ENCODE results near the gene PBXIP1. TPM values are rescaled to one million over a fixed set of nuclear protein-coding genes. Genes with fewer than 3 reads are reported as not detected.
"Not testable (repeated sequence)": the region's sequence is repeated elsewhere in the genome, so short reads cannot be mapped to it uniquely, and the experiment has no call there.

The PBXIP1 gene
- total and polyA plus RNA-seq, 2 experiments from 2014 or later = 26.4 to 70.4 TPM

DNA sequence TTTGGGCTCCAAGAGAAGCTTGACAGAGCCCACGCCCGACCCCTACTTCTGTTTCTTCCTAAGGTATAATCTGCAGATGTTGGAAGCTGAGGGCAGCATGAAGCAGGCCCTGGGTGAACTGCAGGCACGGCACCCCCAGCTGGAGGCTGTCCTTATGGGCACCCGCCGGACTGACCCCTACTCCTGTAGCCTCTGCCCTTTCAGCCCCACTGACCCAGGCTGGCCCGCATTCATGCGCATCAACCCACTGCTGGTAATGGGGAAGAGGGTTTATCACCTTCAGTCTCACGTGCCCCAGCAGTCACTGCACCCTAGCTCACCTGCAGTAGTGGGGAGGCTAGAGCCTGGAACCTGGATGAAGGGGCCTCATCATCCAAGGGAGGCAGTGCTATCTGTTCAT, 34.4 kb upstream of the PBXIP1 start:
- Histone ChIP-seq H3K4me1 (ENCODE audit: insufficient read depth) (no peaks in the 10 kb centered on the region), H3K9ac (no peak overlapping the region), H2AFZ (no peak overlapping the region), H3K27ac (no peak overlapping the region), H3K9me2 (ENCODE audit: insufficient read depth) (no peaks in the 10 kb centered on the region), H3K9me3 (ENCODE audit: low read depth) (no peaks in the 10 kb centered on the region), H3K4me3 (no peak overlapping the region), H3K79me2 (ENCODE audit: insufficient read depth) (peaks cover 27% of the 10 kb centered on the region), H3K4me2 (ENCODE audit: unreplicated experiment) (no peak overlapping the region), H3K36me3 (ENCODE audit: low read depth) (0 out of 2 replicates have a peak, but pooled peaks cover 8% of the 10 kb centered on the region), H3F3A (ENCODE audit: insufficient read depth) (no peaks in the 10 kb centered on the region), H4K20me1 (ENCODE audit: insufficient read depth) (no peaks in the 10 kb centered on the region), H3K27me3 (replicated peaks; ENCODE audit: insufficient read depth) (no peaks in the 10 kb centered on the region)
- no peak for TF ChIP-seq EZH2 (IDR thresholded peaks at IDR 0.05; ENCODE audit: insufficient read depth, poor library complexity, severe bottlenecking)
- TF ChIP-seq EZH2phosphoT487 (IDR thresholded peaks at IDR 0.05; ENCODE audit: insufficient read depth, low read depth) = no peak
- DNase-seq = no peak
- WGBS, 2 experiments (ENCODE audit: low coverage in 1 of 2, low lambda C conversion rate in 2 of 2, missing lambda C conversion rate in 2 of 2) = 93 to 96% methylated on average over 8 of the region's 8 CpGs
- in situ Hi-C loops (cut with MboI) = no loop called here

DNA sequence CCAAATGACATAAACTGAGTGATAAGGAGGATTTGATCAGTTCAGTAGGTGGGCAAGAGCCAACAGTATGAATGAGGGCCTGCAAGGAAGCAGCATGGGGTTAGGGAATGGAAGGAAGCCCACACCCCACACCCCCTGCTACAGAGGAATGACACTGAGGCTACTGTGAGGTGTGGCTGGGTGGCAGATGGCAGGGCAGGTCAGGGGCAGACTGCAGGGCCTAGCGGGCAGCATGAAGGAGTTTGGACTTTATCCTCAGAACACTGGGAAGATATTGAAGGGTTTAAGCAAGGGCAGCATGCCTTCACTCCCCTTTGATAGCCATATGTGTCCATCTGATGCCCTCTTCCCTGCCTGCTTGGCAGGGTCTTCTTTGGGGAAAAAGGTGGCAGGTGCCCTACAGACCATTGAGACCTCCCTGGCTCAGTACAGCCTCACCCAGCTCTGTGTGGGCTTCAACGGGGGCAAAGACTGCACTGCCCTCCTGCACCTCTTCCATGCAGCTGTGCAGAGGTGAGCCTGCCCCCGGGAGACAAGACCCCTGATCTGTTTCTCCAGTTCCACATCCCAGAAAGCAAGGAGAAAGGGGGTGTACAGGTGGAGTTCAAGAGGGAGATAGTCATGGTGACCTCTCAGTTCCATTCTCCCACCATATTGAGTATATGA, 33.4 kb upstream of the PBXIP1 start:
- H3F3A ChIP-seq (ENCODE audit: insufficient read depth) = no peaks in the 10 kb centered on the region
- H3K27me3 ChIP-seq (replicated peaks; ENCODE audit: insufficient read depth) = no peaks in the 10 kb centered on the region
- 0 out of 2 replicates have a peak, but pooled peaks cover 8% of the 10 kb centered on the region for H3K36me3 ChIP-seq (ENCODE audit: low read depth)
- no peak overlapping the region for H3K27ac ChIP-seq
- no peaks in the 10 kb centered on the region for H3K9me3 ChIP-seq (ENCODE audit: low read depth)
- no peaks in the 10 kb centered on the region for H3K9me2 ChIP-seq (ENCODE audit: insufficient read depth)
- H3K4me2 ChIP-seq (ENCODE audit: unreplicated experiment) = no peak overlapping the region
- in situ Hi-C loops (cut with MboI) = no loop called here
- H2AFZ ChIP-seq = no peak overlapping the region
- no peak overlapping the region for H3K9ac ChIP-seq
- H3K4me1 ChIP-seq (ENCODE audit: insufficient read depth) = no peaks in the 10 kb centered on the region
- no peak overlapping the region for H3K4me3 ChIP-seq
- no peaks in the 10 kb centered on the region for H4K20me1 ChIP-seq (ENCODE audit: insufficient read depth)
- TF ChIP-seq EZH2 (IDR thresholded peaks at IDR 0.05; ENCODE audit: insufficient read depth, poor library complexity, severe bottlenecking) (no peak), EZH2phosphoT487 (IDR thresholded peaks at IDR 0.05; ENCODE audit: insufficient read depth, low read depth) (no peak)
- WGBS, 2 experiments (ENCODE audit: low coverage in 1 of 2, low lambda C conversion rate in 2 of 2, missing lambda C conversion rate in 2 of 2) = 69 to 75% methylated on average over 3 of the region's 3 CpGs
- DNase-seq = no peak
- peaks cover 37% of the 10 kb centered on the region for H3K79me2 ChIP-seq (ENCODE audit: insufficient read depth)

DNA sequence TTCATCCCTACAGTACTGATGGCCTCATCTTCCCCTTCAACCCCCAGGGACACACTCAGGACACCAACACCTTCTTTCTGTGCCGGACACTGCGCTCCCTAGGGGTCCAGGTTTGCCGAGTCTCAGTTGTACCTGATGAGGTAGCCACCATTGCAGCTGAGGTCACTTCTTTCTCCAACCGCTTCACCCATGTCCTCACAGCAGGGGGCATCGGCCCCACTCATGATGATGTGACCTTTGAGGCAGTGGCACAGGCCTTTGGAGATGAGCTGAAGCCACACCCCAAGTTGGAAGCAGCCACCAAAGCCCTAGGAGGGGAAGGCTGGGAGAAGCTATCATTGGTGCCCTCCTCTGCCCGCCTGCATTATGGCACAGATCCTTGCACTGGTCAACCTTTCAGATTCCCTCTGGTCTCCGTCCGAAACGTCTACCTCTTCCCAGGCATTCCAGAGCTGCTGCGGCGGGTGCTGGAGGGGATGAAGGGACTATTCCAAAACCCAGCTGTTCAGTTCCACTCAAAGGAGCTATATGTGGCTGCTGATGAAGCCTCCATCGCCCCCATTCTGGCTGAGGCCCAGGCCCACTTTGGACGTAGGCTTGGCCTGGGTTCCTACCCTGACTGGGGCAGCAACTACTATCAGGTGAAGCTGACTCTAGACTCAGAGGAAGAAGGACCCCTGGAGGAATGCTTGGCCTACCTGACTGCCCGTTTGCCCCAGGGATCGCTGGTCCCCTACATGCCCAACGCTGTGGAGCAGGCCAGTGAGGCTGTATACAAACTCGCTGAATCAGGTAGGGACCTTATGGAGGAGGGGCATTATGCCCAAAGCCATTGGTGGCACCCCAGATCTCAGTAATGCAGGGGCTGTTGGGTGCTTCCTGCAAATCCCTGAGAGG, 32.4 kb upstream of the PBXIP1 start:
- no peaks in the 10 kb centered on the region for H3F3A ChIP-seq (ENCODE audit: insufficient read depth)
- TF ChIP-seq EZH2 (IDR thresholded peaks at IDR 0.05; ENCODE audit: insufficient read depth, poor library complexity, severe bottlenecking) = no peak
- no peak overlapping the region for H3K9ac ChIP-seq
- no peaks in the 10 kb centered on the region for H3K9me3 ChIP-seq (ENCODE audit: low read depth)
- H3K4me2 ChIP-seq (ENCODE audit: unreplicated experiment) = no peak overlapping the region
- in situ Hi-C loops (cut with MboI) = no loop called here
- 89 to 93% methylated on average over 17 of the region's 17 CpGs for WGBS, 2 experiments (ENCODE audit: low coverage in 1 of 2, low lambda C conversion rate in 2 of 2, missing lambda C conversion rate in 2 of 2)
- peaks cover 5% of the 10 kb centered on the region for H3K4me1 ChIP-seq (ENCODE audit: insufficient read depth)
- no peaks in the 10 kb centered on the region for H3K9me2 ChIP-seq (ENCODE audit: insufficient read depth)
- peaks cover 47% of the 10 kb centered on the region for H3K79me2 ChIP-seq (ENCODE audit: insufficient read depth)
- H3K4me3 ChIP-seq = no peak overlapping the region
- no peak overlapping the region for H3K27ac ChIP-seq
- no peak for DNase-seq
- no peaks in the 10 kb centered on the region for H3K27me3 ChIP-seq (replicated peaks; ENCODE audit: insufficient read depth)
- H3K36me3 ChIP-seq (ENCODE audit: low read depth) = 0 out of 2 replicates have a peak, but pooled peaks cover 8% of the 10 kb centered on the region
- no peaks in the 10 kb centered on the region for H4K20me1 ChIP-seq (ENCODE audit: insufficient read depth)
- H2AFZ ChIP-seq = no peak overlapping the region

DNA sequence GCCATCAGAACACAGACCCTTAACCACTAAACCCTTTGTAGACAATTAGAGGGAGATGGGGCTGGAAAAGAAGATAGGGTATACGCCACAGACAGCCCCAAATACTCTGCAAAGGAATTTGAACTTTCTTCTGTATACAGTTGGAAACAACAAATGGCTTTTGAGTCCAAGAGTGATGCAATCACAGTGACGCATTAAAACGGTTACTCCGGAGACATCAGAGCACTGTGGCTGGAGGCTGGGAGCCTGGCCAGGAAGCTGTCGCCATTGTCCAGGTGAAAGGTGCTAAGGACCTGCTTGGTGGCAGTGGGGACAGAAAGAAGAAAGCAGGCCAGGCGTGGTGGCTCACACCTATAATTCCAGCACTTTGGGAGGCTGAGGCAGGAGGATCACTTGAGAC, 31.4 kb upstream of the PBXIP1 start:
- no peaks in the 10 kb centered on the region for H3K9me3 ChIP-seq (ENCODE audit: low read depth)
- WGBS, 2 experiments (ENCODE audit: low coverage in 1 of 2, low lambda C conversion rate in 2 of 2, missing lambda C conversion rate in 2 of 2) = 51 to 52% methylated on average over 6 of the region's 6 CpGs
- in situ Hi-C loops (cut with MboI) = no loop called here
- H3K9ac ChIP-seq = no peak overlapping the region
- H3K79me2 ChIP-seq (ENCODE audit: insufficient read depth) = peaks cover 48% of the 10 kb centered on the region
- H4K20me1 ChIP-seq (ENCODE audit: insufficient read depth) = no peaks in the 10 kb centered on the region
- H3K4me1 ChIP-seq (ENCODE audit: insufficient read depth) = peaks cover 5% of the 10 kb centered on the region
- no peak overlapping the region for H2AFZ ChIP-seq
- H3K27me3 ChIP-seq (replicated peaks; ENCODE audit: insufficient read depth) = no peaks in the 10 kb centered on the region
- H3K27ac ChIP-seq = no peak overlapping the region
- H3K4me2 ChIP-seq (ENCODE audit: unreplicated experiment) = no peak overlapping the region
- no peaks in the 10 kb centered on the region; the same call in 1 of the 2 replicates for H3F3A ChIP-seq (ENCODE audit: insufficient read depth)
- no peaks in the 10 kb centered on the region for H3K9me2 ChIP-seq (ENCODE audit: insufficient read depth)
- TF ChIP-seq EZH2phosphoT487 (IDR thresholded peaks at IDR 0.05; ENCODE audit: insufficient read depth, low read depth) (no peak), EZH2 (IDR thresholded peaks at IDR 0.05; ENCODE audit: insufficient read depth, poor library complexity, severe bottlenecking) (no peak)
- 0 out of 2 replicates have a peak, but pooled peaks cover 8% of the 10 kb centered on the region for H3K36me3 ChIP-seq (ENCODE audit: low read depth)
- no peak overlapping the region for H3K4me3 ChIP-seq
- peak; percentile 33 for DNase-seq

DNA sequence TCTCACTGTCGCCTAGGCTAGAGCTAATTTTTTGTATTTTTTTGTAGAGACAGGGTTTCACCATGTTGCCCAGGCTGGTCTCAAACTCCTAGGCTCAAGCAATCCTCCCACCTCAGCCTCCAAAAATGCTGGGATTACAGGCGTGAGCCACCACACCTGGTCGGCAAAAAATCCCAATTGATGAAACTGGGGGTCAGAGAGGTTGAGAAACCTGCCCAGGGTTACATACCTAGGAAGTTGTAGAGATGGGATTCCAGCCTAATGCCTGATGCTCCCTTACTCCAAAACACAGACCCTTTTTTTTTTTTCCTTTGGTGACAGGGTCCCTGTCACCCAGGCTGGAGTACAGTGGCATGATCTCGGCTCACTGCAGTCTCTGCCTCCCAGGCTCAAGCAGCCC, 30.8 kb upstream of the PBXIP1 start:
- H3K4me1 ChIP-seq (ENCODE audit: insufficient read depth); DNase-seq; H3K9ac ChIP-seq; H3F3A ChIP-seq (ENCODE audit: insufficient read depth); H3K9me3 ChIP-seq (ENCODE audit: low read depth); H3K4me3 ChIP-seq; H4K20me1 ChIP-seq (ENCODE audit: insufficient read depth); H3K36me3 ChIP-seq (ENCODE audit: low read depth); H3K9me2 ChIP-seq (ENCODE audit: insufficient read depth); H2AFZ ChIP-seq; H3K27me3 ChIP-seq (replicated peaks; ENCODE audit: insufficient read depth); H3K27ac ChIP-seq; H3K4me2 ChIP-seq (ENCODE audit: unreplicated experiment); in situ Hi-C loops (cut with MboI): not testable (repeated sequence)
- H3K79me2 ChIP-seq (ENCODE audit: insufficient read depth) = peaks cover 50% of the 10 kb centered on the region
- WGBS, 2 experiments (ENCODE audit: low coverage in 1 of 2, low lambda C conversion rate in 2 of 2, missing lambda C conversion rate in 2 of 2) = 89% methylated on average over 4 of the region's 4 CpGs

All from GM23248 (cell line).